Mesenchymal stem cell (in vitro differentiated cells and primary cell): ENCODE data around the gene MSI2.

Source experiments
- DNase-seq: peaks from one replicate; pipeline ENCODE4 v3.0.0-alpha.2; 2013
- H2AFZ ChIP-seq: one replicate; pipeline ENCODE4 v1.6.1; 2013; ENCODE audit warnings: low read depth, mild to moderate bottlenecking, control low read depth, inconsistent platforms, low read length, moderate library complexity
- H2AK5ac ChIP-seq: 2 replicates; pipeline ENCODE4 v1.6.1; 2013; ENCODE audit warnings: low read length, moderate library complexity, mild to moderate bottlenecking, inconsistent platforms; ENCODE audit not compliant: severe bottlenecking
- H2BK120ac ChIP-seq: one replicate; pipeline ENCODE4 v1.6.1; 2013; ENCODE audit warnings: low read depth, mild to moderate bottlenecking, inconsistent platforms, low read length, moderate library complexity
- H2BK12ac ChIP-seq, 2 experiments: one replicate each; pipeline ENCODE4 v1.6.1; 2013; ENCODE audit warnings: inconsistent platforms in 2 of 2, low read length in 2 of 2, mild to moderate bottlenecking in 2 of 2, moderate library complexity in 2 of 2, control low read depth in 1 of 2
- H2BK15ac ChIP-seq: one replicate; pipeline ENCODE4 v1.6.1; 2013; ENCODE audit warnings: mild to moderate bottlenecking, low read depth, inconsistent platforms; ENCODE audit not compliant: poor library complexity, severe bottlenecking
- H2BK5ac ChIP-seq: 2 replicates; pipeline ENCODE4 v1.6.1; 2013; ENCODE audit warnings: low read depth, mild to moderate bottlenecking, low read length, control low read depth, inconsistent platforms; ENCODE audit not compliant: poor library complexity, severe bottlenecking
- H3K14ac ChIP-seq, 2 experiments: one replicate each; pipeline ENCODE4 v1.6.1; 2013; ENCODE audit warnings: inconsistent platforms in 2 of 2, low read length in 2 of 2, control low read depth in 1 of 2, mild to moderate bottlenecking in 1 of 2, moderate library complexity in 1 of 2
- H3K18ac ChIP-seq, 2 experiments: one replicate each; pipeline ENCODE4 v1.6.1; 2013; ENCODE audit warnings: inconsistent platforms in 2 of 2, low read length in 2 of 2, control low read depth in 1 of 2, low read depth in 1 of 2, mild to moderate bottlenecking in 1 of 2
- H3K23ac ChIP-seq, 2 experiments: one replicate each; pipeline ENCODE4 v1.6.1; 2013; ENCODE audit warnings: inconsistent platforms in 2 of 2, low read length in 2 of 2, mild to moderate bottlenecking in 2 of 2, moderate library complexity in 2 of 2, control low read depth in 1 of 2
- H3K27ac ChIP-seq: 2 replicates; pipeline ENCODE4 v1.5.1; 2013; ENCODE audit warnings: mild to moderate bottlenecking, moderate library complexity, low read length, control low read depth, inconsistent platforms; ENCODE audit not compliant: poor library complexity, severe bottlenecking
- H3K27me3 ChIP-seq, 2 experiments: 2 replicates each; pipeline versions ENCODE4 v1.6.1 to v1.7.0; 2013; ENCODE audit warnings: low read length in 2 of 2, mild to moderate bottlenecking in 2 of 2, moderate library complexity in 2 of 2, control low read depth in 1 of 2, inconsistent platforms in 1 of 2; ENCODE audit not compliant: control insufficient read depth in 1 of 2, insufficient read depth in 1 of 2
- H3K36me3 ChIP-seq, 2 experiments: 2 replicates each; pipeline versions ENCODE4 v1.6.1 to v1.7.0; 2013; ENCODE audit warnings: low read length in 2 of 2, control low read depth in 1 of 2, inconsistent platforms in 1 of 2, low read depth in 1 of 2, mild to moderate bottlenecking in 1 of 2; ENCODE audit not compliant: insufficient read depth in 2 of 2, control insufficient read depth in 1 of 2
- H3K4ac ChIP-seq, 2 experiments: one replicate each; pipeline ENCODE4 v1.6.1; 2013; ENCODE audit warnings: inconsistent platforms in 2 of 2, low read length in 2 of 2, mild to moderate bottlenecking in 2 of 2, moderate library complexity in 2 of 2, control low read depth in 1 of 2, low read depth in 1 of 2
- H3K4me1 ChIP-seq: 2 replicates; pipeline ENCODE4 v1.6.1; 2013; ENCODE audit warnings: low read depth, low read length, control low read depth; ENCODE audit not compliant: control insufficient read depth, insufficient read depth
- H3K4me2 ChIP-seq: 2 replicates; pipeline ENCODE4 v1.6.1; 2013; ENCODE audit warnings: low read length, mild to moderate bottlenecking, inconsistent platforms; ENCODE audit not compliant: poor library complexity, severe bottlenecking
- H3K4me3 ChIP-seq, 2 experiments: 2 replicates each; pipeline versions ENCODE4 v1.5.1 to v1.7.0; 2013; ENCODE audit warnings: low read length in 2 of 2, mild to moderate bottlenecking in 2 of 2, control low read depth in 1 of 2, low read depth in 1 of 2; ENCODE audit not compliant: insufficient read depth in 1 of 2
- H3K79me1 ChIP-seq: replicated peaks from 2 replicates; pipeline ENCODE4 v1.6.1; 2013; ENCODE audit warnings: mild to moderate bottlenecking, control low read depth, low read length, inconsistent platforms; ENCODE audit not compliant: poor library complexity, severe bottlenecking
- H3K9ac ChIP-seq: 2 replicates; pipeline ENCODE4 v1.7.0; 2013; ENCODE audit warnings: mild to moderate bottlenecking, low read length, moderate library complexity
- H3K9me3 ChIP-seq: 2 replicates; pipeline ENCODE4 v1.7.0; 2013; ENCODE audit warnings: mild to moderate bottlenecking, low read length; ENCODE audit not compliant: control insufficient read depth
- H4K8ac ChIP-seq: one replicate; pipeline ENCODE4 v1.6.1; 2013; ENCODE audit warnings: inconsistent platforms, mild to moderate bottlenecking, low read length, moderate library complexity
- H4K91ac ChIP-seq: one replicate; pipeline ENCODE4 v1.6.1; 2013; ENCODE audit warnings: mild to moderate bottlenecking, low read length, inconsistent platforms
- WGBS: methylation state at CpG from one replicate; pipeline ENCODE4 v1.1.7; 2013; ENCODE audit warnings: mixed read lengths; 5-methylcytosine and 5-hydroxymethylcytosine counted together

Gene MSI2

GRCh38 chr17:57210972-57211411 lies 45.3 kb upstream of the MSI2 start:
- Histone ChIP-seq H2BK15ac (no peak overlapping the region), H3K27ac (no peak overlapping the region), H3K4ac (no peak overlapping the region), H4K91ac (no peak overlapping the region), H3K79me1 (no peaks in the 10 kb centered on the region), H3K4me2 (no peak overlapping the region), H2AFZ (no peak overlapping the region), H3K18ac (no peak overlapping the region), H3K23ac (no peak overlapping the region), H2BK12ac (no peak overlapping the region), H2BK5ac (no peak overlapping the region), H2BK120ac (no peak overlapping the region), H3K36me3 (no peaks in the 10 kb centered on the region), H3K14ac (no peak overlapping the region), H3K4me3 (no peak overlapping the region), H4K8ac (no peak overlapping the region), H2AK5ac (no peak overlapping the region), H3K4me1 (no peaks in the 10 kb centered on the region), H3K27me3 (peaks cover 0 to 11% of the 10 kb centered on the region in 2 experiments), H3K9me3 (peaks cover 13% of the 10 kb centered on the region), H3K9ac (no peak overlapping the region)
- WGBS, result 57% methylated on average over 3 of the region's 3 CpGs
- DNase-seq, result peak; percentile 1

- H3K14ac ChIP-seq, result no peak overlapping the region
- no peak overlapping the region for H3K27ac ChIP-seq
- peak; percentile 39 for DNase-seq
These were observed 44.8 kb upstream of the MSI2 start for GRCh38 chr17:57211543-57211942.

GRCh38 chr17:57213180-57213825 lies 43.0 kb upstream of the MSI2 start:
- no peak overlapping the region for H2BK120ac ChIP-seq
- H2BK12ac ChIP-seq, result no peak overlapping the region
- H3K79me1 ChIP-seq, result no peaks in the 10 kb centered on the region
- no peak for DNase-seq
- H3K4me3 ChIP-seq, result no peak overlapping the region
- peak overlapping the region in 1 of 2 experiments; percentile 18 for H3K14ac ChIP-seq
- no peak overlapping the region for H2BK5ac ChIP-seq
- H3K9me3 ChIP-seq, result peaks cover under 1% of the 10 kb centered on the region
- no peak overlapping the region for H4K91ac ChIP-seq
- H3K4ac ChIP-seq, result no peak overlapping the region
- H2BK15ac ChIP-seq, result no peak overlapping the region
- no peak overlapping the region for H2AFZ ChIP-seq
- no peak overlapping the region for H3K4me2 ChIP-seq
- 84% methylated on average over 5 of the region's 5 CpGs for WGBS
- no peak overlapping the region for H3K9ac ChIP-seq
- H3K4me1 ChIP-seq, result no peaks in the 10 kb centered on the region
- H3K36me3 ChIP-seq, result no peaks in the 10 kb centered on the region
- no peak overlapping the region for H3K27ac ChIP-seq
- H3K23ac ChIP-seq, result no peak overlapping the region
- H4K8ac ChIP-seq, result no peak overlapping the region
- no peak overlapping the region for H3K18ac ChIP-seq
- peaks cover 0 to 11% of the 10 kb centered on the region in 2 experiments for H3K27me3 ChIP-seq
- H2AK5ac ChIP-seq, result no peak overlapping the region

More at GRCh38 chr17:57211543-57211942, 44.8 kb upstream of the MSI2 start:
- Histone ChIP-seq H3K4me3 (no peak overlapping the region), H3K9ac (no peak overlapping the region), H2AK5ac (no peak overlapping the region), H3K4me2 (no peak overlapping the region), H3K9me3 (peaks cover 13% of the 10 kb centered on the region), H3K23ac (no peak overlapping the region), H3K36me3 (no peaks in the 10 kb centered on the region), H3K79me1 (no peaks in the 10 kb centered on the region), H3K27me3 (peaks cover 0 to 11% of the 10 kb centered on the region in 2 experiments), H2BK5ac (no peak overlapping the region), H4K8ac (no peak overlapping the region), H3K4me1 (no peaks in the 10 kb centered on the region), H2BK120ac (no peak overlapping the region), H3K18ac (no peak overlapping the region), H3K4ac (no peak overlapping the region), H4K91ac (no peak overlapping the region), H2BK12ac (no peak overlapping the region), H2BK15ac (no peak overlapping the region), H2AFZ (no peak overlapping the region)
- 11% methylated on average over 3 of the region's 4 CpGs for WGBS

- H4K91ac ChIP-seq, result no peak overlapping the region
- H3K27me3 ChIP-seq, result peaks cover 0 to 15% of the 10 kb centered on the region in 2 experiments
- H2BK5ac ChIP-seq, result no peak overlapping the region
- no peak overlapping the region for H2BK15ac ChIP-seq
- H3K9ac ChIP-seq, result no peak overlapping the region
- H3K4me2 ChIP-seq, result no peak overlapping the region
- WGBS, result 89% methylated on average over 5 of the region's 8 CpGs
- no peak overlapping the region for H3K23ac ChIP-seq
- H2BK120ac ChIP-seq, result no peak overlapping the region
- peak; percentile 12 for DNase-seq
- H3K4me1 ChIP-seq, result no peaks in the 10 kb centered on the region
- H3K18ac ChIP-seq, result no peak overlapping the region
- H3K14ac ChIP-seq, result no peak overlapping the region
- H3K9me3 ChIP-seq, result peaks cover 3% of the 10 kb centered on the region
- no peak overlapping the region for H2AK5ac ChIP-seq
- no peak overlapping the region for H3K4ac ChIP-seq
- no peak overlapping the region for H2BK12ac ChIP-seq
- no peaks in the 10 kb centered on the region for H3K79me1 ChIP-seq
- H4K8ac ChIP-seq, result no peak overlapping the region
- no peak overlapping the region for H3K27ac ChIP-seq
- H3K36me3 ChIP-seq, result no peaks in the 10 kb centered on the region
- no peak overlapping the region for H2AFZ ChIP-seq
- no peak overlapping the region for H3K4me3 ChIP-seq
These were observed 41.0 kb upstream of the MSI2 start for GRCh38 chr17:57215317-57215716.
